GM19395 (cell line): ENCODE data around the gene MGST3.
"Not testable (repeated sequence)": the region's sequence is repeated elsewhere in the genome, so short reads cannot be mapped to it uniquely, and the experiment has no call there.

Experiments used
- ATAC-seq: cut with Tn5 transposase; IDR thresholded peaks from one replicate; pipeline ENCODE4 v1.9.1; 2021; ENCODE audit warnings: mild to moderate bottlenecking, moderate library complexity; ENCODE audit not compliant: unreplicated experiment

Gene MGST3

DNA sequence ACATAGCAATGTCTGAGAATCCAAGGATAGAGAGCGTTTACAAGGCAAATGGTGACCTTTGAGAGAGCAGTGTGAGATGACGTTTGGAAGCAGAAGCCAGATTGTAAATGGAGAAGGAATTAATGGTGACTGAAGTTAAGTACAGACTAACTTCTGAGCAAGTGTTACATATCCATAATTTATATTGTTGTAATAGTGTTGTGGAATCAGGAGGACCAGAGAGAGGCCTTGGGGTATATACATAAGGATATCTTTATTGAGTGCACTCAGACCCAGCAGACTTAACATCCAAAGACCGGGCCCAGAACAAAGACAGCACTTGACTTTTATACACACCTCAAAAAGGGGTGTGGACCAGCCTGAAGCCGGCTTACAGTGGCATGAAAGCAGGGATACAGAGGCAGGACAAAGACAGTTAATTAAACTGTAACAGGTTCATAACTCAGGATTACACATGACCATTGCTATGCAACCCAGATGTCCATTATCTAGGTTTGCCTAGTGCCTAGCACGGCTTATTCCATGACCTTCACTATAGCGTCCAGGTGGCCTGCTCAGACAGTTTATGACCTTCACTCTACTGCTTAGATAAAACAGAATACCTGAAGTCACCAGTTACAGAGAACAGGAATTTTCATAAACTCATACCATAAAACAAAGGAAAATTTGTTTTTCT lies 2.7 kb upstream of the MGST3 start:
- no peak for ATAC-seq

DNA sequence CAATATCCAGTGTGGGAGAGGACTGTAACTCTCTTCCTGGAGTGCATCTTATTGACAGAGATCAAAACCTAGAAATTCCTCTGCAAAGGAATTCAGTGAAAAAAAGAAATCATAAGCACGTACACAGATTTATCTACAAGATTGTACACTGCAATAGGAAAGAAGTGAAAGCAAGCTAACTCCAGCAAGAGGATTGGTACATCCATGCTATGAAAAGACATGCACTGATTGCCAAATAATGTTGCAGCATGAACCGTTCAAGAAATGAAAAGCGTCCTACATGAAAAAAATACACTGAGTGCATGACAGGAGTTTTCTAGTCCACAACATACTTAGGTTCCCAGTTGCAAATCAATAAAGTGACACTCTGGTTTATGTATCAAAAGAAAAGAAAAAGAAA lies 1.9 kb upstream of the MGST3 start:
- ATAC-seq = no peak

DNA sequence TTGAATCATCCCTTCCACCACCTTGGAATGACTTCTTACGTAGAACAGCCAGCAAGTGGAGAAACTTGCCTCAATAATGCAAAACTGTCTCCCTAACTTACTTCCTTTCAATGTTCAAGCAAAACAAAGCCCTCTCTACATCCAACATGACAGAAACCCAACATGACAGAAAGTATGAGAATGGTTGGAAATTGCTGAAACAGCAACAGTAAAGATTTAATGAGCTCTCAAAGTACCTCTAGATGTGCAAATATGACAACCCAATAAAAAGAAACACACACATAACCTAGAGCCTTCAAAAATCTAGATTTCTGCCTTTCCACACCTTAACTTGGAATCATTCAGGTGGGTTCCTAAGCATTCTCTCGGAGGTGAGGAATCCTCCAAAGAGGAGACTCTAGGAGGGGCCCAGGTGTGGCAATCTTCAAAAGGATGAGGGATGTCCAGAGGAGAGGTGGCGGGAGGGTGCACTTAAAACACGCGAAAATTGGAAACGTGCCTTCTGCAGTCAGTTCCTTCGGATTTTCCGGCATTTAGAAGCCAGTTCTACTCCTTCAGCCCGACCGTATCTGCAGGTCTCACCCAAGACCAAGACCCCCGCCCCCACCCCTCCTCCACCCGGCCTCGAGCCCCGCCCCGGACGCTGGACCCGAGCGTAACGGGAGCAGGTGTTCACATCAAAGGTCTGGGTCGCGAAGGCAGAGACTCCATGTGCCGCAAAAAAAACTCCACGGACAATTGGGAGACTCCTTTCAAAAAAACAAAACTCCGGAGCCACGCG lies 996 bp upstream of the MGST3 start:
- peak; percentile 0 for ATAC-seq

DNA sequence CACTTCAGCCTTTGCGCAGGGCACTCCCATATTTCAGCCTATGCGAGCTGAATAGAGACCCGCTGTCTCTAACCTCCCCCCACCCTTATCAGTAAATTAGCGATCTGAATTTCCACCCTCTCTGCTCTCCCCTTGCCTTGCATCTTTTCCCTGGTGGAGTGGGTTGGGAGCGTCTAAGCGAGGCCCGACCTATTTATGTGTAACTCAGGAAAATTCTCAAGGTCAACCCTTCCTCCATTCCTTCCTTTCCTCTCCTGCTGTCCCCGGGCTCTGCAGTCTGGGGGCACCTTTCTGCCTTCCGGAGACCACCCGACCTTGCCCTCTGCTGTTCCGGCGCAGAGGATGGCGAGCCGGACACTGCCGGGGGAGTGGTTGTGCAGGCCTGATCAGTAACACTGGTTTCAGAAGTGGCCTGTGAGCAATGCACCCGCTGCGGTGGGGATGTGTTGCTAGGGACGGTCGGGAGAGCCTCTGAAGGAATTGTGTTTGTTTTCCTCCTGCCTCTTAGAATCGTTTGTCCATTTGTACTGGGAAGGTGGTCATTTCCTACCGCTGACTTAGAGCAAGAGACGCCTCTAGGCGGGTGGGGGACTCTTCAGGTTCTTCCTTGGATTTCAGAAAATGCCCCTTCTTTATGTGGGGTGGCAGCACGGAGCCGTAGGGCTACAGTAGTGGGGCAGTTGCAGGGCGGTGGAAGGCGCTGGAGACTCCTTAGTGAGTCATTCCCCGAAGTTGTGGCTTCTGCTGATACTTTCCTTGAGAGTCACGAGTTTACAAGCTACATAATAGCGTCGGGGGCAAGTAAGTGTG lies 513 bp downstream of the MGST3 start:
- ATAC-seq = peak; percentile 34

- no peak for ATAC-seq
Observed at GRCh38 chr1:165632152-165632469, 1.1 kb downstream of the MGST3 start.

DNA sequence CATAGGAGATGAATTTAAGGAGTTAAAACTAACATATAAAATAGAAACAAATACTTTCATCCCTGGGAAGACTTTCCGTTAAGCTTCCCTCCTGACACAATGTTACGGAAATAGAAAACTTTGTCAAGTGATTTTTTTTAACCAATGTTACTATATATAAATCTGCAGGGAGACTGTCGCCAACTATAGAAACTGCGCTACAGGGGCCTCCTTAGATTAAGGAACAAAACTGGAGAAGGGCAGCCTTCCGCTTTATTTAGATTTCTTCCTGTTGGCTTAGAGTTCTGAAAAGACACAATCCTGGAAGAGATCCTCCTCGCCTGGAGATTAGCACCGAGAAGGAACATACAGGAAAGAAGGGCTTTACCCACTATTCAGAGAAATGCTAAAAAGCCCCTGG lies 1.5 kb downstream of the MGST3 start:
- no peak for ATAC-seq

- ATAC-seq = no peak
Observed at GRCh38 chr1:165633614-165634013, 2.6 kb downstream of the MGST3 start.

DNA sequence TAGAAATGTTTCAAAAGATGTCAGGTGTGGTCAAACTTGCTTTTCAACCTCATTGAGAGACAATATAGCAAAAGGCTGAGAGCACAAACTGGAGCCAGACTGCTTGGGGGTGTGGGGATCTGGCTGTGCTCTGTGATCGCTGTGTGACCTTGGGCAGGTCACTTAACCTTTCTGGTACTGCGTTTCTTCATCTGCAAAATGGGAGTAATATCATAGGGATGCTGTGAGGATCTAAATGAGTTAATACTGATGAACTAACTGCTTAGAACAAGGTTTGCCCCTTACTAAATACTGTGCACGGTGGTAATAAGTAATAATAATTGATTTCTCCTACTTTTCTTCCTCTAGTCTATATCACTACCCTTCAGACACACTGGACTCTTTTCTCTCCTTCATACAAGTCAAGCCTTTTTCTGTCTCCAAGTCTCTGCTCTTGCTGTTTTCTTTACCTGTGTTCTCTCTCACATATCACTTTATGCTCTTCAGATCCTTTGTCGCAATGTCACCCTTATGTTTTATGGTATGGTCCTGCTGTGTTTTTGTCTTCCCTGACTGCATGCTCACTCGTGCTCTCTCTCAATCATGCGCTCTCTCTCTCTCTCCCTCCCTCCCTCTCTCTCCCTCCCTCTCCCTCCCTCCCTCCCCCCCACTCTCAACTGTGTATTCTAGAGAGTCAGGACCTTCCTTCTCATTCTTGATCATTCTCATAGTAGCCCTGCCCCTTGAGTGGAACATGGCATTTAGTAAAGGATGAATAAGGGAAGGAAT lies 3.3 kb downstream of the MGST3 start:
- ATAC-seq = no peak

- peak; percentile 31 for ATAC-seq
Observed at GRCh38 chr1:165635329-165635728, 4.3 kb downstream of the MGST3 start.

GRCh38 chr1:165635823-165636222 lies 4.8 kb downstream of the MGST3 start:
- no peak for ATAC-seq

- ATAC-seq = no peak
Observed at GRCh38 chr1:165637427-165637826, 6.4 kb downstream of the MGST3 start.

DNA sequence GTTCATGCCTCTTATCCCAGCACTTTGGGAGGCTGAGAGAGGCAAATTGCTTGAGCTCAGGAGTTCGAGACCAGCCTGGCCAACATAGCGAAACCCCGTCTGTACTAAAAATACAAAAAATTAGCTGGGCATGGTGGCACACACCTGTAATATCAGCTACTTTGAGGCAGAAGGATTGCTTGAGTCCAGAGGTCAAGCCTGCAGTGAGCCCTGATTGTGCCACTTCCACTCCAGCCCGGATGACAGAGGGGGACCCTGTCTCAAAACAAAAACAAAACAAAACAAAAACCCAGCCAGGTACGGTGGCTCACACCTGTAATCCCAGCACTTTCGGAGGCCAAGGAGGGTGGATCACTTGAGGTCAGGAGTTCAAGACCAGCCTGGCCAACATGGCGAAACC lies 7.2 kb downstream of the MGST3 start:
- not testable (repeated sequence) for ATAC-seq

- ATAC-seq = no peak
Observed at GRCh38 chr1:165639821-165640623, 9.0 kb downstream of the MGST3 start.

GRCh38 chr1:165641231-165641987 lies 10.4 kb downstream of the MGST3 start:
- no peak for ATAC-seq

DNA sequence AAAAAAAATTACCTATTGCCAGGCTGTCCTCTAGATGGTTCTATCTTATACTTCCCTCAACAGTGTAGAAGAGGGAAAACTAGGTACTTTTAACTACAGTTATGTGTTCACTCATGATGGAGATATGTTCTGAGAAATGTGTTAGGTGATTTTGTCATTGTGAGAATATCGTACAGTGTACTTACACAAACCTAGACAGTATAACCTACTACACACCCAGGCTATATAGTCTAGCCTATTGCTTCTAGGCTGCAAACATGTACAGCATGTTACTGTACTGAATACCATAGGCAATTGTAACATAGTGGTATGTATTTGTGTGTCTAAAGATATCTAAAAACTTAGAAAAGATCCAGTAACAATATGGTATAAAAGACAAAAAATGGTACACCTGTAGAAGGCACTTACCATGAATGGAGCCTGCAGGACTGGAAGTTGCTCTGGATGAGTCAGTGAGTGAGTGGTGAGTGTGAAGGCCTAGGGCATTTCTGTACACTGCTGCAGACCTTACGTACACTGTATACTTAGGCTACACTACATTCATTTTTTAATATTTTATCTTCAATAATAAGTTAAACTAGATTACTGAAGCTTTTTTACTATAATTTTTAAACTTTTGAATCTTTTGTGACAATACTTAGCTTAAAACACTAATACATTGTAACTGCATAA lies 13.2 kb downstream of the MGST3 start:
- no peak for ATAC-seq

DNA sequence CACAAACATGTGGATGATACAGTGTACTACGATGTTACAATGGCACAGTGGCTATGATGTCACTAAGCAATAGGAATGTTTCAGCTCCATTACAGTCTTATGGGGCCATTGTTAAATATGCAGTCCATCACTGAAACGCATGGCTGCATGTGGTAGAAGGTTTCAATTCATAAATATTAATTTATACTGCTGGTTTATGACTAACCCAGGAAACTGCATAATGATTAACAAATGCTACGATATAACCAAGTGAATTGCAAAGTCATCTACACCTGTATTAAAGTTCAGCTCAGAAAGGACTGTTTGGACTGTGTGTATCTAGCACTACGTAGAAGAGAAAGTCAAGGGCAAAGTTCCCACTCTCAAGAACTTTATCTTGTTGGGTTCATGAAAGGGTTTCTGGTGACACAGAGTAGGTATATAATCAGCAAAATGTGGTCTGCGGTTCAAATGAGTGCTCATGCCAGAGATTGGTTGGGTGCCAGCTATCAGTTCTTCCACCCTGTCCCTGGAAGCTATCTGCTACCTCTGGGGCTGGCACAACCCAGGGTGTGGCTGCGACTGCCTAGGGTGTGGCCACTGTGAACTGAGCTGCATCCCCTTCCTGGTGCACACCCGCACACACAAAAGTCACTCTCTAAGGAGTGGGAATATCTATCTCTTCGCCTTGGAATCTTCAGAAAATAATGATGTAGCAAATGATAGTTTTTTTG lies 14.8 kb downstream of the MGST3 start:
- ATAC-seq = no peak

DNA sequence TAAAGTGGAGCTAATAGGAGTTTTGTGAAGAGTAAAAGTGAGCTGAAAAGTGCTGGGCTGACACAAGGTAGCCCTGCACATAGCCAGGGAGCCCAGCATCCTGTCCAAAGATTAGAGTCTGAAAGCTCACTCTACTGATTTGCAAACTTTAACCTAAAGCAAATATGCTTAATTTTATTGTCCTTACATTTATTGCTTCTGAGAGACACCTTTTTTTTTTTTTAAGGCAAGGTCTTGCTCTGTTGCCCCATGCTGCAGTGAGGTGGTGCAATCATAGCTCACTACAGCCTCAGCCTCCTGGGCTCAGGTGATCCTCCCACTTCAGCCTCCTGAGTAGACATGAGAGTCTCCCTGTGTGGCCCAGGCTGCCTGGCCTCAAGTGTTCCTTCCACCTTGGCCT lies 16.5 kb downstream of the MGST3 start:
- ATAC-seq = no peak

DNA sequence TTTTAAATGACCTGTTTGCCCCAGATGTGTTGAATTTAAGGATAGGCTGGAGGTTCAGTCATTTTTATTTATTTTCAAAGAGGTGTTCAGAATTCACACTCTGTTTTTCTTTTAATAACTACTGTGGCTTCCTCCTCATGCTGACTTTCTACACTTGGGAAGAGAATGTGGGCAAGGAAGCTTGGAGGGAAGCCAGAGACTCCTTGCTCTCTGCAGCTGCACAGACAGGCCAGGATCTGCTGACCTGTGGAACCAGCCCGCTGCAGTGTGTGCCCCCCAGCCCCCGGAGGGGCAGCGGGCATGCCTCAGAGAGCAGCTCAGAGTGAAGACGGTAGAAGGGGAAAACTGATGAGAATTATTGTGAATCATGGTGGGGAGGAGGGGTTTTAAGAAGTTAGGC lies 16.9 kb downstream of the MGST3 start:
- ATAC-seq = no peak
